Body of pancreas (tissue), 4 donors: ENCODE data around the gene ACLY.

Experiments
- CTCF ChIP-seq, 7 experiments: fragments of 450-650 bp in 4 of 7; fragments of 200-600 bp in 3 of 7; sonication (generic) in 3 of 7; IDR thresholded peaks; one replicate each; pipeline ENCODE4 v1.5.1; 2016 to 2019; ENCODE audit warnings: antibody characterized with exemption in 7 of 7
- POLR2A ChIP-seq, 3 donors: fragments of 450-650 bp; IDR thresholded peaks; one replicate each; pipeline ENCODE4 v1.6.1; 2016; ENCODE audit warnings: antibody characterized with exemption in 3 of 3, mild to moderate bottlenecking in 2 of 3

- TF ChIP-seq CTCF (IDR thresholded peaks at IDR 0.05): no peak
- TF ChIP-seq POLR2A (IDR thresholded peaks at IDR 0.05): no peak
These were observed 48.1 kb downstream of the ACLY start for GRCh38 chr17:41870627-41871026.
